HepG2 (cell line): ENCODE data around the gene FXYD4. TPM values are rescaled to one million over a fixed set of nuclear protein-coding genes. Genes with fewer than 3 reads are reported as not detected.

Source experiments
- HDAC6 ChIP-seq: fragments of 200-600 bp; sonication (generic); IDR thresholded peaks from 2 replicates; pipeline ENCODE4 v1.7.0; 2017; ENCODE audit warnings: mild to moderate bottlenecking, antibody characterized with exemption, low read length, low read depth
- KAT7 ChIP-seq: IDR thresholded peaks from 2 replicates; pipeline ENCODE4 v1.6.1; 2018; ENCODE audit warnings: borderline replicate concordance, missing compliant biosample characterization
- PHB2 ChIP-seq: fragments of 450-650 bp; IDR thresholded peaks from 2 replicates; pipeline ENCODE4 v1.6.1; 2018; ENCODE audit not compliant: partially characterized antibody
- RBFOX2 ChIP-seq: fragments of 200-400 bp; formaldehyde crosslinking; IDR thresholded peaks from 2 replicates; pipeline ENCODE4 v1.6.1; 2017; ENCODE audit warnings: low read depth, mild to moderate bottlenecking, low read length
- RBM39 ChIP-seq: fragments of 200-400 bp; formaldehyde crosslinking; IDR thresholded peaks from one replicate; pipeline ENCODE4 v1.6.1; 2018; ENCODE audit warnings: antibody characterized with exemption, mild to moderate bottlenecking, low read depth, low read length; ENCODE audit not compliant: poor library complexity, severe bottlenecking
- RELA ChIP-seq: sonication (generic); formaldehyde crosslinking; IDR thresholded peaks from 2 replicates; pipeline ENCODE4 v1.4.0; 2020; ENCODE audit warnings: missing genetic modification reagents
- ZFX ChIP-seq: sonication (generic); formaldehyde crosslinking; IDR thresholded peaks from 2 replicates; pipeline ENCODE4 v1.4.0; 2020; ENCODE audit warnings: mild to moderate bottlenecking, low read depth, missing genetic modification reagents, moderate library complexity
- ZNF143 ChIP-seq: sonication (generic); formaldehyde crosslinking; IDR thresholded peaks from 2 replicates; pipeline ENCODE4 v1.4.0; 2020; ENCODE audit warnings: missing genetic modification reagents
- ZNF207 ChIP-seq: fragments of 450-650 bp; IDR thresholded peaks from 2 replicates; pipeline ENCODE4 v1.6.1; 2016; ENCODE audit warnings: antibody characterized with exemption, borderline replicate concordance
- ZNF746 ChIP-seq: sonication (generic); formaldehyde crosslinking; IDR thresholded peaks from 2 replicates; pipeline ENCODE4 v1.8.0; 2022; ENCODE audit warnings: mild to moderate bottlenecking, missing genetic modification reagents
- ZNF75D ChIP-seq: sonication (generic); formaldehyde crosslinking; IDR thresholded peaks from 2 replicates; pipeline ENCODE4 v1.8.1; 2023; ENCODE audit warnings: missing genetic modification reagents, mild to moderate bottlenecking, borderline replicate concordance
- ZNF782 ChIP-seq: sonication (generic); formaldehyde crosslinking; IDR thresholded peaks from 2 replicates; pipeline ENCODE4 v1.4.0; 2020; ENCODE audit warnings: missing genetic modification reagents, mild to moderate bottlenecking, borderline replicate concordance
- ZNF816 ChIP-seq: sonication (generic); formaldehyde crosslinking; IDR thresholded peaks from 2 replicates; pipeline ENCODE4 v1.8.0; 2022; ENCODE audit warnings: missing genetic modification reagents, mild to moderate bottlenecking, borderline replicate concordance
- ZNF850 ChIP-seq: sonication (generic); formaldehyde crosslinking; conservative IDR thresholded peaks from 2 replicates; pipeline ENCODE4 v1.9.0; 2021; ENCODE audit warnings: mild to moderate bottlenecking, missing genetic modification reagents
- ZSCAN30 ChIP-seq: sonication (generic); formaldehyde crosslinking; IDR thresholded peaks from 2 replicates; pipeline ENCODE4 v1.5.0; 2020; ENCODE audit warnings: mild to moderate bottlenecking, missing genetic modification reagents
- polyA plus RNA-seq, 8 experiments: library from polyadenylated mRNA; depleted of rRNA in 3 of 8; stranded (reverse) in 7 of 8; unstranded in 1 of 8; fragments of >200 nt; fragmentation: Illumina TruSeq in 4 of 8; extraction: Trizol in 4 of 8; gene quantifications; 2 replicates each; pipeline versions ENCODE4 v1.2.1 to v1.2.3, GENCODE V29; 2011 to 2016; ENCODE audit warnings: low read depth in 4 of 8, missing spikeins in 1 of 8, mixed read lengths in 1 of 8; ENCODE audit not compliant: insufficient read depth in 1 of 8
- total RNA-seq, 5 experiments: library from RNA; depleted of rRNA; stranded (reverse); fragments of >200 nt; fragmentation: Illumina TruSeq; extraction: Trizol; gene quantifications; 2 replicates each; pipeline ENCODE4 v1.2.3, GENCODE V29; 2016; ENCODE audit warnings: low read depth in 1 of 5
- TF ChIP-seq, protein P1 (sequence below): sonication (generic); formaldehyde crosslinking; IDR thresholded peaks from 2 replicates; pipeline ENCODE4 v1.5.0; 2020; ENCODE audit warnings: mild to moderate bottlenecking, missing genetic modification reagents
- TF ChIP-seq, protein P2 (sequence below): sonication (generic); formaldehyde crosslinking; IDR thresholded peaks from 2 replicates; pipeline ENCODE4 v1.5.0; 2020; ENCODE audit warnings: mild to moderate bottlenecking, missing genetic modification reagents
- TF ChIP-seq, protein P3 (sequence below): sonication (generic); formaldehyde crosslinking; IDR thresholded peaks from 2 replicates; pipeline ENCODE4 v1.4.0; 2020; ENCODE audit warnings: missing genetic modification reagents
- TF ChIP-seq, protein P4 (sequence below): sonication (generic); formaldehyde crosslinking; IDR thresholded peaks from 2 replicates; pipeline ENCODE4 v1.4.0; 2020; ENCODE audit warnings: low read depth, mild to moderate bottlenecking, missing genetic modification reagents

FXYD4 gene
- total and polyA plus RNA-seq, 2 of the 13 experiments (the other 11 are each of a cell fraction or from before 2014, with no cell fraction given): not detected

DNA sequence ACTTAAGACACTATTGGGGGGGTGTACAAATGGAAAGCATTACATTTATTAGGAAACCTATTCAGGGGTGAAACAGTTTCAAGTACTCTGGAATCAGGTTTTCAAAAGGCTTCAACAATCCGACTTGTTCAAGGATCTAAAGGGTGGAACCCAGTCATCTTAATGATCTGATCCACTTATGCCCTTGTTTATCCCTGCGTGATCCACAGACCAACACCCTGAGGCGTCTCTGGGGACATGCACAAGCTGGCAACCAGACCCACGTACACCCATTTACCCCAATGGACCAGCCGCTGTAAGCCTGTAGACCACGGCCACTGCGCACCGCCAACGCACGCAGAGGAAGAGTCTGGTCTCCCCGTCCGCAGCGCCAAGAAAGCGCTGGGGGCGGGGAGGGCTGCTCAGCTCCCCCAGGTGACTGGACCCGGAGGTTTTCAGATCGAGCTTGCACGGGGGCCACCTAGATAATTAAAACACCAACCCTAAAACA is 24.2 kb downstream of the FXYD4 start (continued):
- TF ChIP-seq, protein P1, sequence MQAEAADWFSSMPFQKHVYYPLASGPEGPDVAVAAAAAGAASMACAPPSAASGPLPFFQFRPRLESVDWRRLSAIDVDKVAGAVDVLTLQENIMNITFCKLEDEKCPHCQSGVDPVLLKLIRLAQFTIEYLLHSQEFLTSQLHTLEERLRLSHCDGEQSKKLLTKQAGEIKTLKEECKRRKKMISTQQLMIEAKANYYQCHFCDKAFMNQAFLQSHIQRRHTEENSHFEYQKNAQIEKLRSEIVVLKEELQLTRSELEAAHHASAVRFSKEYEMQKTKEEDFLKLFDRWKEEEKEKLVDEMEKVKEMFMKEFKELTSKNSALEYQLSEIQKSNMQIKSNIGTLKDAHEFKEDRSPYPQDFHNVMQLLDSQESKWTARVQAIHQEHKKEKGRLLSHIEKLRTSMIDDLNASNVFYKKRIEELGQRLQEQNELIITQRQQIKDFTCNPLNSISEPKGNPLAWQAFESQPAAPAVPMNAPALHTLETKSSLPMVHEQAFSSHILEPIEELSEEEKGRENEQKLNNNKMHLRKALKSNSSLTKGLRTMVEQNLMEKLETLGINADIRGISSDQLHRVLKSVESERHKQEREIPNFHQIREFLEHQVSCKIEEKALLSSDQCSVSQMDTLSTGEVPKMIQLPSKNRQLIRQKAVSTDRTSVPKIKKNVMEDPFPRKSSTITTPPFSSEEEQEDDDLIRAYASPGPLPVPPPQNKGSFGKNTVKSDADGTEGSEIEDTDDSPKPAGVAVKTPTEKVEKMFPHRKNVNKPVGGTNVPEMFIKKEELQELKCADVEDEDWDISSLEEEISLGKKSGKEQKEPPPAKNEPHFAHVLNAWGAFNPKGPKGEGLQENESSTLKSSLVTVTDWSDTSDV (CRISPR knock-in tag): no peak; the same call in 1 of the 2 replicates
- TF ChIP-seq, protein P2, sequence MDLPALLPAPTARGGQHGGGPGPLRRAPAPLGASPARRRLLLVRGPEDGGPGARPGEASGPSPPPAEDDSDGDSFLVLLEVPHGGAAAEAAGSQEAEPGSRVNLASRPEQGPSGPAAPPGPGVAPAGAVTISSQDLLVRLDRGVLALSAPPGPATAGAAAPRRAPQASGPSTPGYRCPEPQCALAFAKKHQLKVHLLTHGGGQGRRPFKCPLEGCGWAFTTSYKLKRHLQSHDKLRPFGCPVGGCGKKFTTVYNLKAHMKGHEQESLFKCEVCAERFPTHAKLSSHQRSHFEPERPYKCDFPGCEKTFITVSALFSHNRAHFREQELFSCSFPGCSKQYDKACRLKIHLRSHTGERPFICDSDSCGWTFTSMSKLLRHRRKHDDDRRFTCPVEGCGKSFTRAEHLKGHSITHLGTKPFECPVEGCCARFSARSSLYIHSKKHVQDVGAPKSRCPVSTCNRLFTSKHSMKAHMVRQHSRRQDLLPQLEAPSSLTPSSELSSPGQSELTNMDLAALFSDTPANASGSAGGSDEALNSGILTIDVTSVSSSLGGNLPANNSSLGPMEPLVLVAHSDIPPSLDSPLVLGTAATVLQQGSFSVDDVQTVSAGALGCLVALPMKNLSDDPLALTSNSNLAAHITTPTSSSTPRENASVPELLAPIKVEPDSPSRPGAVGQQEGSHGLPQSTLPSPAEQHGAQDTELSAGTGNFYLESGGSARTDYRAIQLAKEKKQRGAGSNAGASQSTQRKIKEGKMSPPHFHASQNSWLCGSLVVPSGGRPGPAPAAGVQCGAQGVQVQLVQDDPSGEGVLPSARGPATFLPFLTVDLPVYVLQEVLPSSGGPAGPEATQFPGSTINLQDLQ (CRISPR knock-in tag): peak; percentile 56; the same call in 1 of the 2 replicates
- no peak for TF ChIP-seq PHB2
- TF ChIP-seq, protein P3, sequence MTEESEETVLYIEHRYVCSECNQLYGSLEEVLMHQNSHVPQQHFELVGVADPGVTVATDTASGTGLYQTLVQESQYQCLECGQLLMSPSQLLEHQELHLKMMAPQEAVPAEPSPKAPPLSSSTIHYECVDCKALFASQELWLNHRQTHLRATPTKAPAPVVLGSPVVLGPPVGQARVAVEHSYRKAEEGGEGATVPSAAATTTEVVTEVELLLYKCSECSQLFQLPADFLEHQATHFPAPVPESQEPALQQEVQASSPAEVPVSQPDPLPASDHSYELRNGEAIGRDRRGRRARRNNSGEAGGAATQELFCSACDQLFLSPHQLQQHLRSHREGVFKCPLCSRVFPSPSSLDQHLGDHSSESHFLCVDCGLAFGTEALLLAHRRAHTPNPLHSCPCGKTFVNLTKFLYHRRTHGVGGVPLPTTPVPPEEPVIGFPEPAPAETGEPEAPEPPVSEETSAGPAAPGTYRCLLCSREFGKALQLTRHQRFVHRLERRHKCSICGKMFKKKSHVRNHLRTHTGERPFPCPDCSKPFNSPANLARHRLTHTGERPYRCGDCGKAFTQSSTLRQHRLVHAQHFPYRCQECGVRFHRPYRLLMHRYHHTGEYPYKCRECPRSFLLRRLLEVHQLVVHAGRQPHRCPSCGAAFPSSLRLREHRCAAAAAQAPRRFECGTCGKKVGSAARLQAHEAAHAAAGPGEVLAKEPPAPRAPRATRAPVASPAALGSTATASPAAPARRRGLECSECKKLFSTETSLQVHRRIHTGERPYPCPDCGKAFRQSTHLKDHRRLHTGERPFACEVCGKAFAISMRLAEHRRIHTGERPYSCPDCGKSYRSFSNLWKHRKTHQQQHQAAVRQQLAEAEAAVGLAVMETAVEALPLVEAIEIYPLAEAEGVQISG (CRISPR knock-in tag): no peak
- no peak for TF ChIP-seq KAT7
- TF ChIP-seq ZFX (CRISPR knock-in tag): no peak
- 0 out of 2 replicates have a peak, but pooled peaks have one; percentile 76 for TF ChIP-seq HDAC6
- TF ChIP-seq ZNF816: no peak
- no peak for TF ChIP-seq RELA (CRISPR knock-in tag)
- TF ChIP-seq, protein P4, sequence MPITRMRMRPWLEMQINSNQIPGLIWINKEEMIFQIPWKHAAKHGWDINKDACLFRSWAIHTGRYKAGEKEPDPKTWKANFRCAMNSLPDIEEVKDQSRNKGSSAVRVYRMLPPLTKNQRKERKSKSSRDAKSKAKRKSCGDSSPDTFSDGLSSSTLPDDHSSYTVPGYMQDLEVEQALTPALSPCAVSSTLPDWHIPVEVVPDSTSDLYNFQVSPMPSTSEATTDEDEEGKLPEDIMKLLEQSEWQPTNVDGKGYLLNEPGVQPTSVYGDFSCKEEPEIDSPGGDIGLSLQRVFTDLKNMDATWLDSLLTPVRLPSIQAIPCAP: 0 out of 2 replicates have a peak, but pooled peaks have one; percentile 7
- TF ChIP-seq ZNF746 (CRISPR knock-in tag): no peak
- TF ChIP-seq ZSCAN30 (CRISPR knock-in tag): no peak
- TF ChIP-seq RBFOX2: no peak
- TF ChIP-seq ZNF207: no peak
- no peak for TF ChIP-seq ZNF143 (CRISPR knock-in tag)
- TF ChIP-seq ZNF75D (CRISPR knock-in tag): no peak
- no peak for TF ChIP-seq ZNF782 (CRISPR knock-in tag)
- TF ChIP-seq RBM39: peak; percentile 1
- TF ChIP-seq ZNF850: no peak
